Spleen (tissue), 11 donors: ENCODE results near the gene ZNHIT2. TPM values are rescaled to one million over a fixed set of nuclear protein-coding genes. Genes with fewer than 3 reads are reported as not detected.
A peak's percentile ranks its signal among the peaks of the same experiment; 100 is the strongest.

ENCODE experiments used
- DNase-seq: peaks from one replicate; pipeline ENCODE4 v3.0.0-alpha.2; 2020
- H3K27ac ChIP-seq, 8 donors: fragments of 200-600 bp; sonication (generic) in 7 of 8; 1 replicate in 4 of 8; 2 replicates in 4 of 8; pipeline versions ENCODE4 v1.5.0 to v1.8.0; 2016 to 2021; ENCODE audit warnings: inconsistent platforms in 4 of 8, mild to moderate bottlenecking in 4 of 8, moderate library complexity in 1 of 8
- H3K27me3 ChIP-seq, 7 donors: fragments of 200-600 bp; sonication (generic) in 6 of 7; replicated peaks in 1 of 7; 1 replicate in 4 of 7; 2 replicates in 3 of 7; pipeline versions ENCODE4 v1.5.0 to v1.8.0; 2016 to 2021; ENCODE audit warnings: inconsistent platforms in 3 of 7, mild to moderate bottlenecking in 1 of 7
- H3K36me3 ChIP-seq, 6 donors: fragments of 200-600 bp; sonication (generic) in 5 of 6; 1 replicate in 4 of 6; 2 replicates in 2 of 6; pipeline versions ENCODE4 v1.5.0 to v1.8.0; 2016 to 2021; ENCODE audit warnings: inconsistent platforms in 2 of 6
- H3K4me1 ChIP-seq, 6 donors: fragments of 200-600 bp; sonication (generic) in 5 of 6; 1 replicate in 3 of 6; 2 replicates in 3 of 6; pipeline versions ENCODE4 v1.5.0 to v1.8.0; 2016 to 2021; ENCODE audit warnings: inconsistent platforms in 3 of 6
- H3K4me3 ChIP-seq, 8 donors: fragments of 200-600 bp; sonication (generic) in 7 of 8; 1 replicate in 4 of 8; 2 replicates in 4 of 8; pipeline versions ENCODE4 v1.5.0 to v1.8.0; 2016 to 2021; ENCODE audit warnings: inconsistent platforms in 4 of 8, mild to moderate bottlenecking in 4 of 8, moderate library complexity in 2 of 8
- H3K9me3 ChIP-seq, 8 donors: fragments of 200-600 bp; sonication (generic) in 7 of 8; 1 replicate in 4 of 8; 2 replicates in 4 of 8; pipeline versions ENCODE4 v1.5.0 to v1.8.0; 2016 to 2021; ENCODE audit warnings: inconsistent platforms in 4 of 8
- POLR2A ChIP-seq, 3 donors: fragments of 450-650 bp; IDR thresholded peaks; one replicate each; pipeline ENCODE4 v1.5.1; 2017; ENCODE audit warnings: antibody characterized with exemption in 3 of 3, mild to moderate bottlenecking in 1 of 3
- POLR2AphosphoS5 ChIP-seq, 3 donors: sonication (generic); formaldehyde crosslinking; IDR thresholded peaks; one replicate each; pipeline ENCODE4 v1.5.1; 2017; ENCODE audit warnings: antibody characterized with exemption in 3 of 3
- WGBS, 5 donors: extraction: QIAGEN DNeasy Blood & Tissue Kit in 3 of 5; methylation state at CpG; one replicate each; pipeline versions ENCODE4 v1.1.5 to v1.1.7; 2013 to 2018; 5-methylcytosine and 5-hydroxymethylcytosine counted together
- intact Hi-C: fragments of 100-400 bp; cut with DNase I; formaldehyde crosslinking; loops from one replicate; pipeline ENCODE4 v1.15.0; 2023; ENCODE audit warnings: low total_unique reads
- polyA plus RNA-seq, 3 donors: library from polyadenylated mRNA; stranded (reverse); fragments of 200-250 nt; gene quantifications; one replicate each; pipeline ENCODE4 v1.2.1, GENCODE V29; 2013
- total RNA-seq, 7 donors: library from RNA; depleted of rRNA in 3 of 7; stranded (reverse); fragments of >200 nt in 3 of 7; fragmentation: NEBNext Ultra II Directional in 4 of 7; extraction: Animal tissue kit (Norgen Biotek cat#: 25700) in 4 of 7; gene quantifications; one replicate each; pipeline versions ENCODE4 v1.1.0 to v1.2.1, GENCODE V29; 2016 to 2021
- TF ChIP-seq, protein P1 (sequence below), 11 experiments: fragments of 200-600 bp in 7 of 11; fragments of 450-650 bp in 4 of 11; sonication (generic) in 4 of 11; IDR thresholded peaks in 8 of 11; conservative IDR thresholded peaks in 3 of 11; 1 replicate in 7 of 11; 2 replicates in 4 of 11; pipeline versions ENCODE4 v1.4.0 to v1.8.0; 2016 to 2021; ENCODE audit warnings: antibody characterized with exemption in 11 of 11, inconsistent platforms in 4 of 11, mild to moderate bottlenecking in 1 of 11
- donor health status: healthy with polysubstance abuse.
- donor health status: DM: no; HTN: no; CAD: no; lungs with moderate emphysema.
- donor health status: DM: no; HTN: no; CAD: no.
- donor health status: Bipolar disorder and iron deficiency.
- donor health status: healthy.
- donor health status: DM: no; HTN: no; CAD: no.
- donor health status: DM: yes; HTN: yes; CAD: no.

ZNHIT2 gene
- total and polyA plus RNA-seq, 10 donors = 7.9 to 21.1 (median 13.3) TPM

DNA sequence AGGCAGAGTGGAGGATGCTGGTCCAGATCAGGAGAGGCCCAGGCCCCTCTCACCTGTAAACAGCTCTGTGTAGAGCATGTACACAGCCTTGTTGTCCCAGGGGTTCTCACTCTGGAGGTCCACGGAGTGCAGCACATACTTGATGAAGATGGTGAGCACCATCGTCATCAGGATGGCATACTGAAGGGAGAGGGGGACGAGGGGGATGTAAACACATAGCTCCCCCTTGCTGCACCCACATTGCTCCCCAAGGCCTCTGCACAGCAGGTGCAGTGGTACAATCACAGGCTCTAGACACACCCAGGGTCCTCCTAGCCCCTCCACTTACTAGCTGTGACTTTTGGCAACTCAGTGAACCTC lies 13.9 kb upstream of the ZNHIT2 start:
- TF ChIP-seq, protein P1, sequence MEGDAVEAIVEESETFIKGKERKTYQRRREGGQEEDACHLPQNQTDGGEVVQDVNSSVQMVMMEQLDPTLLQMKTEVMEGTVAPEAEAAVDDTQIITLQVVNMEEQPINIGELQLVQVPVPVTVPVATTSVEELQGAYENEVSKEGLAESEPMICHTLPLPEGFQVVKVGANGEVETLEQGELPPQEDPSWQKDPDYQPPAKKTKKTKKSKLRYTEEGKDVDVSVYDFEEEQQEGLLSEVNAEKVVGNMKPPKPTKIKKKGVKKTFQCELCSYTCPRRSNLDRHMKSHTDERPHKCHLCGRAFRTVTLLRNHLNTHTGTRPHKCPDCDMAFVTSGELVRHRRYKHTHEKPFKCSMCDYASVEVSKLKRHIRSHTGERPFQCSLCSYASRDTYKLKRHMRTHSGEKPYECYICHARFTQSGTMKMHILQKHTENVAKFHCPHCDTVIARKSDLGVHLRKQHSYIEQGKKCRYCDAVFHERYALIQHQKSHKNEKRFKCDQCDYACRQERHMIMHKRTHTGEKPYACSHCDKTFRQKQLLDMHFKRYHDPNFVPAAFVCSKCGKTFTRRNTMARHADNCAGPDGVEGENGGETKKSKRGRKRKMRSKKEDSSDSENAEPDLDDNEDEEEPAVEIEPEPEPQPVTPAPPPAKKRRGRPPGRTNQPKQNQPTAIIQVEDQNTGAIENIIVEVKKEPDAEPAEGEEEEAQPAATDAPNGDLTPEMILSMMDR (IDR thresholded peaks at IDR 0.05 in 8 of 11, conservative IDR thresholded peaks at IDR 0.05 in 3 of 11) = no peak
- TF ChIP-seq POLR2A (IDR thresholded peaks at IDR 0.05) (no peak), POLR2AphosphoS5 (IDR thresholded peaks at IDR 0.05) (no peak)
- DNase-seq = no peak
- H3K4me1 ChIP-seq = peaks cover 38 to 86% (median 58%) of the 10 kb centered on the region in 6 donors
- H3K27ac ChIP-seq = peak overlapping the region in 5 of 8 donors; percentile 9 to 100 (median 95)
- H3K27me3 ChIP-seq = no peaks in the 10 kb centered on the region
- H3K9me3 ChIP-seq = no peaks in the 10 kb centered on the region
- H3K36me3 ChIP-seq = peaks cover 14 to 67% (median 64%) of the 10 kb centered on the region in 6 donors
- intact Hi-C loops = no loop called here
- WGBS, 5 donors = 50 to 88% (median 77%) methylated on average over 3 of the region's 3 CpGs
- H3K4me3 ChIP-seq = peak overlapping the region in 4 of 8 donors; percentile 4 to 95 (median 84)

DNA sequence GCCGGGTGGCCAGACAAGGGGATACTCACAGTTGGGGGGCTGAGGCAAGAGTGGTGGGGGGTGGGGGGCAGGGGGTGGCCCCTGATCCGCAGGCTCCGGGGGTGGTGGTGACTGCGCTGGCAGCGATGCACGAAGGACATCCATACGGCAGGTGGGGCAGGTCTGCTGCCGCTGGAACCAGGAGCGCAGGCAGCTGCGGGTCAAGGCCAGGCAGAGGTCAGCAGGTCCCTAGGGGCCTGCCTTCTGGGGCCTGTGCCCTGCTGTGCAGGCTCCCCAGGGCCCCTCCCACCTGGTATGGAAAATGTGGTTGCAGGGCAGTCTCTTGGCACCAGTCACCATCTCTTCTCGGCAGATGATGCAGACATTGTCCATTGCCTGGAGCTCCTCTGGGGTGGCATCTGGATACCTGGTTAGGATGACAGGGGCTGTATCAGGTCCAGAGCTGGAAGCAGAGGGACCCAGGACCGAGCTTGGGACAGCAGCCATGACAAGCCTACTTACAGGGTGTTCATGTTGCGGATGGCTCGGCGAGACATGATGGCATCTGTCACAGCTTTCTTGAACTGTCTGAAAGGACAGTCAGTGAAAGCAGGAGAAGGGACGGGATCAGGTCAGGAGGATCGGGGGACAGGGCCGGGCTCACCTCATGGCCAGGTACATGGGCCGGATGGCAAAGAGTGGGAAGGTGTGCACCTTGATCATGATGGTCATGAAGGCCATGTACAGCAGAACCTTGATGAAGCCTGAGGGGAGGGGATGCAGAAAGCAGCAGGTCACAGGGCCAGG lies 13.3 kb upstream of the ZNHIT2 start:
- WGBS, 5 donors = 81 to 84% (median 82%) methylated on average over 9 to 19 of the region's 19 CpGs
- Histone ChIP-seq H3K36me3 (peaks cover 14 to 72% (median 70%) of the 10 kb centered on the region in 6 donors), H3K27ac (peak overlapping the region in 5 of 8 donors; percentile 7 to 100 (median 95)), H3K4me1 (peaks cover 36 to 82% (median 54%) of the 10 kb centered on the region in 6 donors), H3K4me3 (peak overlapping the region in 4 of 8 donors; percentile 4 to 95 (median 84)), H3K9me3 (no peaks in the 10 kb centered on the region), H3K27me3 (no peaks in the 10 kb centered on the region)
- intact Hi-C loops = no loop called here
- no peak for TF ChIP-seq POLR2A (IDR thresholded peaks at IDR 0.05)
- TF ChIP-seq POLR2AphosphoS5 (IDR thresholded peaks at IDR 0.05) = peak in 1 of 3 donors; percentile 26
- TF ChIP-seq, protein P1 (IDR thresholded peaks at IDR 0.05 in 8 of 11, conservative IDR thresholded peaks at IDR 0.05 in 3 of 11) = no peak
- DNase-seq = peak; percentile 77

DNA sequence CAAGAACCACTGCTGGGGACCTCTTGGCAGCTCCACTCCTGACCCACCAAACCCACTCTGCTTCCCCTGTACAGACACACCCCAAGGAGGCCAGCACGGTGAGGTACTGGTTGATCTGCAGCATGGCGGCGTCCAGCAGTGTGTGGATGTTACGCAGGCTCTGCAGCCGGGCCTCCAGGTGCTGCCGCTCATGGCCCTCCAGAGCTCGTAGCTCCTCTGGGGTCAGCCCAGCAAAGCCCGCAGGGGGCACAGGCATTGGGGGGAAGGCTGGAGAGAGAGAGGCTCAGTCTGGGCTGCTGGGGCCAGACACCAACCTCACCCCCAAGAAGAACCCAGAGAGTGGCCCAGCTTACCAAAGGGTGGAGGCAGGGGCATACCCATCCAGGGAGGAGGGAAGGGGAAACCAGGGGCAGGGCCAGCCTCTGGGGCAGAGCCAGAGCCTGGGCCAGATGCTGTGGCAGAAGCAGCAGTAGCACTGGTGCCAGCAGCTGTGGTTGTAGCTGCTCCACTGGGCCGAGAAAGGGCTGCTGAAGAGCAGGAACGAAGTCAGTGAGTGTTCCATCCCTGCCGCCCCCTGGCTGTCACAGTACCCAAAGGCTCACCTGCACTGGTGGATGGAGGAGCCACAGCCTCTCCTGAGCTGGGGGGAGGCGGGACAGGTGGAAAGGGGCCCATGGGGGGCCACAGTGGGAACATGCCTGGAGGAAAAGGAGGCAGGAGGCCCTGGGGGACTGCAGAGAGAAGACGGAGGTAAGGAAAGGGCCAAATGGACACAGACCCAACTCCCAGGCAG lies 12.3 kb upstream of the ZNHIT2 start:
- Histone ChIP-seq H3K9me3 (no peaks in the 10 kb centered on the region), H3K4me1 (peaks cover 31 to 77% (median 47%) of the 10 kb centered on the region in 6 donors), H3K27ac (peak overlapping the region in 4 of 8 donors; percentile 92 to 100 (median 96)), H3K4me3 (peak overlapping the region in 2 of 8 donors; percentile 6 to 77), H3K36me3 (peaks cover 14 to 82% (median 80%) of the 10 kb centered on the region in 6 donors), H3K27me3 (no peaks in the 10 kb centered on the region)
- TF ChIP-seq, protein P1 (IDR thresholded peaks at IDR 0.05 in 8 of 11, conservative IDR thresholded peaks at IDR 0.05 in 3 of 11) = peak in 5 of 11 experiments; percentile 10 to 42 (median 25)
- no peak for TF ChIP-seq POLR2A (IDR thresholded peaks at IDR 0.05)
- TF ChIP-seq POLR2AphosphoS5 (IDR thresholded peaks at IDR 0.05) = peak; percentile 51 to 65 (median 65)
- intact Hi-C loops = no loop called here
- DNase-seq = peak; percentile 82
- WGBS, 5 donors = 84 to 91% (median 87%) methylated on average over 7 to 13 of the region's 13 CpGs
